ENCODE results near the gene DIDO1. TPM values are rescaled to one million over a fixed set of nuclear protein-coding genes. Genes with fewer than 3 reads are reported as not detected.
A peak's percentile ranks its signal among the peaks of the same experiment; 100 is the strongest.

Gene DIDO1
- total and polyA plus RNA-seq, 2 of the 13 experiments (the other 11 are each of a cell fraction or from before 2014, with no cell fraction given) = 75.0 to 75.1 TPM

DNA sequence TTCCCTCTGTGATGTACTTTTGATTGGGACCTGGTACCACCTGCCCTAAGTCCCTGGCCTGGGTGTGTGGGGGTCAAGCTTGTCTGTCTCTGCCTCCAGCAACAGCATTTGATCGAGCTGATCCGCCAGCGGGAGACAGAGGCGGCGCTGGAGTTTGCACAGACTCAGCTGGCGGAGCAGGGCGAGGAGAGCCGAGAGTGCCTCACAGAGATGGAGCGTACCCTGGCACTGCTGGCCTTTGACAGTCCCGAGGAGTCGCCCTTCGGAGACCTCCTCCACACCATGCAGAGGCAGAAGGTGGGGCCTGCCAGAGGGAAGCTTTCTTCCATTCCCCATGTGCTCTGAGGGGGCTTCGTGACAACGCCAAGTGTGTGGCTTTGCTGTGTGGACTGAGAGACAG lies 17.1 kb upstream of the DIDO1 start:
- Histone ChIP-seq H3K4me3 (replicated peaks in 1 of 3; ENCODE audit: insufficient read depth in 1 of 3, low read depth in 2 of 3, low read length in 3 of 3) (no peak overlapping the region), H3K79me2 (ENCODE audit: insufficient read depth, low read length) (peaks cover 43% of the 10 kb centered on the region), H3K9ac (ENCODE audit: insufficient read depth, low read depth, low read length) (no peak overlapping the region), H3K4me1 (ENCODE audit: insufficient read depth, low read length) (peaks cover 32% of the 10 kb centered on the region), H3K27ac (ENCODE audit: extremely low read length, insufficient read depth, low read length) (no peak overlapping the region), H4K20me1 (ENCODE audit: insufficient read depth, low read length) (peaks cover 19% of the 10 kb centered on the region), H3K4me2 (ENCODE audit: low read depth, low read length) (no peak overlapping the region), H2AFZ (ENCODE audit: low read length) (no peak overlapping the region), H3K9me3 (ENCODE audit: low read length) (no peaks in the 10 kb centered on the region), H3K36me3 (replicated peaks in 1 of 2; ENCODE audit: control insufficient read depth in 1 of 2, insufficient read depth in 2 of 2, low read length in 2 of 2) (peaks cover 39 to 75% of the 10 kb centered on the region in 2 experiments), H3K27me3 (ENCODE audit: control insufficient read depth in 1 of 2, insufficient read depth in 2 of 2, low read length in 2 of 2) (no peaks in the 10 kb centered on the region; a peak in 1 of 5 replicates)
- no peak for FAIRE-seq
- no peak for ATAC-seq
- BruUV-seq (replicated peaks) = no TSS peak
- POLR2A ChIA-PET = interaction anchor here (1.7 to 3.6 kb wide), 2 partner anchors 8 to 10 kb away, joined by 3 to 20 read pairs; partner anchors contain the start of gene SLC17A9
- peak; percentile 46 for TF ChIP-seq RBFOX2 (IDR thresholded peaks at IDR 0.05; ENCODE audit: low read depth, low read length)
- TF ChIP-seq, protein P1, sequence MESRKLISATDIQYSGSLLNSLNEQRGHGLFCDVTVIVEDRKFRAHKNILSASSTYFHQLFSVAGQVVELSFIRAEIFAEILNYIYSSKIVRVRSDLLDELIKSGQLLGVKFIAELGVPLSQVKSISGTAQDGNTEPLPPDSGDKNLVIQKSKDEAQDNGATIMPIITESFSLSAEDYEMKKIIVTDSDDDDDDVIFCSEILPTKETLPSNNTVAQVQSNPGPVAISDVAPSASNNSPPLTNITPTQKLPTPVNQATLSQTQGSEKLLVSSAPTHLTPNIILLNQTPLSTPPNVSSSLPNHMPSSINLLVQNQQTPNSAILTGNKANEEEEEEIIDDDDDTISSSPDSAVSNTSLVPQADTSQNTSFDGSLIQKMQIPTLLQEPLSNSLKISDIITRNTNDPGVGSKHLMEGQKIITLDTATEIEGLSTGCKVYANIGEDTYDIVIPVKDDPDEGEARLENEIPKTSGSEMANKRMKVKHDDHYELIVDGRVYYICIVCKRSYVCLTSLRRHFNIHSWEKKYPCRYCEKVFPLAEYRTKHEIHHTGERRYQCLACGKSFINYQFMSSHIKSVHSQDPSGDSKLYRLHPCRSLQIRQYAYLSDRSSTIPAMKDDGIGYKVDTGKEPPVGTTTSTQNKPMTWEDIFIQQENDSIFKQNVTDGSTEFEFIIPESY (CRISPR knock-in tag; IDR thresholded peaks at IDR 0.05) = 0 out of 2 replicates have a peak, but pooled peaks have one; percentile 30
- TF ChIP-seq, protein P2, sequence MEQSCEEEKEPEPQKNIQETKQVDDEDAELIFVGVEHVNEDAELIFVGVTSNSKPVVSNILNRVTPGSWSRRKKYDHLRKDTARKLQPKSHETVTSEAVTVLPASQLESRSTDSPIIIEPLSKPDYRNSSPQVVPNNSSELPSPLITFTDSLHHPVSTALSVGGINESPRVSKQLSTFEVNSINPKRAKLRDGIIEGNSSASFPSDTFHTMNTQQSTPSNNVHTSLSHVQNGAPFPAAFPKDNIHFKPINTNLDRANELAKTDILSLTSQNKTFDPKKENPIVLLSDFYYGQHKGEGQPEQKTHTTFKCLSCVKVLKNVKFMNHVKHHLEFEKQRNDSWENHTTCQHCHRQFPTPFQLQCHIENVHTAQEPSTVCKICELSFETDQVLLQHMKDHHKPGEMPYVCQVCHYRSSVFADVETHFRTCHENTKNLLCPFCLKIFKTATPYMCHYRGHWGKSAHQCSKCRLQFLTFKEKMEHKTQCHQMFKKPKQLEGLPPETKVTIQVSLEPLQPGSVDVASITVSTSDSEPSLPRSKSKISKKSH (CRISPR knock-in tag; IDR thresholded peaks at IDR 0.05; ENCODE audit: borderline replicate concordance) = 0 out of 2 replicates have a peak, but pooled peaks have one; percentile 18
- peak; percentile 21 for TF ChIP-seq HNRNPLL (IDR thresholded peaks at IDR 0.05; ENCODE audit: low read depth, low read length, poor library complexity, severe bottlenecking)
- TF ChIP-seq ZNF550 (CRISPR knock-in tag; IDR thresholded peaks at IDR 0.05; ENCODE audit: borderline replicate concordance) = no peak
- TF ChIP-seq, protein P3, sequence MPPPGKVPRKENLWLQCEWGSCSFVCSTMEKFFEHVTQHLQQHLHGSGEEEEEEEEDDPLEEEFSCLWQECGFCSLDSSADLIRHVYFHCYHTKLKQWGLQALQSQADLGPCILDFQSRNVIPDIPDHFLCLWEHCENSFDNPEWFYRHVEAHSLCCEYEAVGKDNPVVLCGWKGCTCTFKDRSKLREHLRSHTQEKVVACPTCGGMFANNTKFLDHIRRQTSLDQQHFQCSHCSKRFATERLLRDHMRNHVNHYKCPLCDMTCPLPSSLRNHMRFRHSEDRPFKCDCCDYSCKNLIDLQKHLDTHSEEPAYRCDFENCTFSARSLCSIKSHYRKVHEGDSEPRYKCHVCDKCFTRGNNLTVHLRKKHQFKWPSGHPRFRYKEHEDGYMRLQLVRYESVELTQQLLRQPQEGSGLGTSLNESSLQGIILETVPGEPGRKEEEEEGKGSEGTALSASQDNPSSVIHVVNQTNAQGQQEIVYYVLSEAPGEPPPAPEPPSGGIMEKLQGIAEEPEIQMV (CRISPR knock-in tag; IDR thresholded peaks at IDR 0.05; ENCODE audit: low read depth) = no peak
- TF ChIP-seq AGO2 (optimal IDR thresholded peaks at IDR 0.05; ENCODE audit: low read depth, low read length) = peak; percentile 45
- TF ChIP-seq, protein P4, sequence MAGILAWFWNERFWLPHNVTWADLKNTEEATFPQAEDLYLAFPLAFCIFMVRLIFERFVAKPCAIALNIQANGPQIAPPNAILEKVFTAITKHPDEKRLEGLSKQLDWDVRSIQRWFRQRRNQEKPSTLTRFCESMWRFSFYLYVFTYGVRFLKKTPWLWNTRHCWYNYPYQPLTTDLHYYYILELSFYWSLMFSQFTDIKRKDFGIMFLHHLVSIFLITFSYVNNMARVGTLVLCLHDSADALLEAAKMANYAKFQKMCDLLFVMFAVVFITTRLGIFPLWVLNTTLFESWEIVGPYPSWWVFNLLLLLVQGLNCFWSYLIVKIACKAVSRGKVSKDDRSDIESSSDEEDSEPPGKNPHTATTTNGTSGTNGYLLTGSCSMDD (CRISPR knock-in tag; IDR thresholded peaks at IDR 0.05) = no peak
- TF ChIP-seq ZNF788 (CRISPR knock-in tag; IDR thresholded peaks at IDR 0.05; ENCODE audit: borderline replicate concordance) = no peak
- CTCF ChIA-PET (ENCODE audit: low intra/inter-chr PET ratio, low total read pairs) = no interaction called here
- intact Hi-C loops (cut with micrococcal nuclease; ENCODE audit: unreplicated experiment) = no loop called here
- no peak for DNase-seq (ENCODE audit: low spot score)
- 97% methylated on average over 14 of the region's 14 CpGs for WGBS (ENCODE audit: low lambda C conversion rate)
- in situ Hi-C loops (cut with HindIII; ENCODE audit: extremely low pct_ligation_motif_present, low pct_unique_long_range_greater_than_20kb) = no loop called here

Data from HepG2 (cell line).